Measurements from ENCODE around the gene ADGRG2. TPM values are rescaled to one million over a fixed set of nuclear protein-coding genes. Genes with fewer than 3 reads are reported as not detected.
A peak's percentile ranks its signal among the peaks of the same experiment; 100 is the strongest.

Gene ADGRG2
- total RNA-seq, 1 experiment from 2014 or later = 8.2 TPM

GRCh38 chrX:19130628-19131027 lies 8.4 kb upstream of the ADGRG2 start (continued):
- TF ChIP-seq NFYB (CRISPR knock-in tag; conservative IDR thresholded peaks at IDR 0.05; ENCODE audit: low read depth) = no peak

DNA sequence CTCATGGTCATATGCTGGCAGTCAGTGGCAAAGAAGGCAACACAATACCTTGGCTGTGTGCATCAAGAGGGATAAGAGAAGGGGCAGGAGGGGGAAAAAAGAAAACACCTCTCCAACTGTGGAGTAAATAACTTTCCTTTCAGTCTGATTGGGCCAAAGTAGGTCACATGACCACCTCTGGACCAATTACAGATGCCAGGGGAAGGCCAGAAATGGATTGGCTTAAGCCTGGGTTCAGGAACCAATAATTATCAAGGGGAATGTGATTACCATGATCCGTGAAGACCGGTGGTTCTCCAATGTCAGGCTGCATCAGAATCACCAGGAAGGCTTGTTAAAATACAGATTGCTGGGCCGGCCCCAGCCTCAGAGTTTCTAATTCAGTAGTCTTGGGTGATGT lies 7.4 kb upstream of the ADGRG2 start:
- Mint-ChIP-seq H3K27me3 (ENCODE audit: low read depth) (no peaks in the 10 kb centered on the region; the same call in none of the 2 replicates), H3K4me3 (no peak overlapping the region), H3K4me1 (peaks cover 2% of the 10 kb centered on the region; the same call in 1 of the 2 replicates), H3K27ac (no peak overlapping the region), H3K36me3 (no peaks in the 10 kb centered on the region), H3K9me3 (no peaks in the 10 kb centered on the region)
- TF ChIP-seq, protein P1, sequence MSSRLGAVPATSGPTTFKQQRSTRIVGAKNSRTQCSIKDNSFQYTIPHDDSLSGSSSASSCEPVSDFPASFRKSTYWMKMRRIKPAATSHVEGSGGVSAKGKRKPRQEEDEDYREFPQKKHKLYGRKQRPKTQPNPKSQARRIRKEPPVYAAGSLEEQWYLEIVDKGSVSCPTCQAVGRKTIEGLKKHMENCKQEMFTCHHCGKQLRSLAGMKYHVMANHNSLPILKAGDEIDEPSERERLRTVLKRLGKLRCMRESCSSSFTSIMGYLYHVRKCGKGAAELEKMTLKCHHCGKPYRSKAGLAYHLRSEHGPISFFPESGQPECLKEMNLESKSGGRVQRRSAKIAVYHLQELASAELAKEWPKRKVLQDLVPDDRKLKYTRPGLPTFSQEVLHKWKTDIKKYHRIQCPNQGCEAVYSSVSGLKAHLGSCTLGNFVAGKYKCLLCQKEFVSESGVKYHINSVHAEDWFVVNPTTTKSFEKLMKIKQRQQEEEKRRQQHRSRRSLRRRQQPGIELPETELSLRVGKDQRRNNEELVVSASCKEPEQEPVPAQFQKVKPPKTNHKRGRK (CRISPR knock-in tag; IDR thresholded peaks at IDR 0.05; ENCODE audit: borderline replicate concordance) = no peak
- TF ChIP-seq USF2 (CRISPR knock-in tag; IDR thresholded peaks at IDR 0.05) = peak; percentile 62
- no peak for TF ChIP-seq ZBTB21 (CRISPR knock-in tag; IDR thresholded peaks at IDR 0.05; ENCODE audit: borderline replicate concordance)
- no peak for TF ChIP-seq NR3C1 (CRISPR knock-in tag; conservative IDR thresholded peaks at IDR 0.05; ENCODE audit: low read depth)
- TF ChIP-seq, protein P2, sequence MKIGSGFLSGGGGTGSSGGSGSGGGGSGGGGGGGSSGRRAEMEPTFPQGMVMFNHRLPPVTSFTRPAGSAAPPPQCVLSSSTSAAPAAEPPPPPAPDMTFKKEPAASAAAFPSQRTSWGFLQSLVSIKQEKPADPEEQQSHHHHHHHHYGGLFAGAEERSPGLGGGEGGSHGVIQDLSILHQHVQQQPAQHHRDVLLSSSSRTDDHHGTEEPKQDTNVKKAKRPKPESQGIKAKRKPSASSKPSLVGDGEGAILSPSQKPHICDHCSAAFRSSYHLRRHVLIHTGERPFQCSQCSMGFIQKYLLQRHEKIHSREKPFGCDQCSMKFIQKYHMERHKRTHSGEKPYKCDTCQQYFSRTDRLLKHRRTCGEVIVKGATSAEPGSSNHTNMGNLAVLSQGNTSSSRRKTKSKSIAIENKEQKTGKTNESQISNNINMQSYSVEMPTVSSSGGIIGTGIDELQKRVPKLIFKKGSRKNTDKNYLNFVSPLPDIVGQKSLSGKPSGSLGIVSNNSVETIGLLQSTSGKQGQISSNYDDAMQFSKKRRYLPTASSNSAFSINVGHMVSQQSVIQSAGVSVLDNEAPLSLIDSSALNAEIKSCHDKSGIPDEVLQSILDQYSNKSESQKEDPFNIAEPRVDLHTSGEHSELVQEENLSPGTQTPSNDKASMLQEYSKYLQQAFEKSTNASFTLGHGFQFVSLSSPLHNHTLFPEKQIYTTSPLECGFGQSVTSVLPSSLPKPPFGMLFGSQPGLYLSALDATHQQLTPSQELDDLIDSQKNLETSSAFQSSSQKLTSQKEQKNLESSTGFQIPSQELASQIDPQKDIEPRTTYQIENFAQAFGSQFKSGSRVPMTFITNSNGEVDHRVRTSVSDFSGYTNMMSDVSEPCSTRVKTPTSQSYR (CRISPR knock-in tag; IDR thresholded peaks at IDR 0.05) = no peak
- no peak for TF ChIP-seq ZNF263 (CRISPR knock-in tag; IDR thresholded peaks at IDR 0.05; ENCODE audit: low read depth)
- TF ChIP-seq NFYB (CRISPR knock-in tag; conservative IDR thresholded peaks at IDR 0.05; ENCODE audit: low read depth) = peak; percentile 50; the same call in 1 of the 2 replicates
- TF ChIP-seq CDX4 (CRISPR knock-in tag; IDR thresholded peaks at IDR 0.05; ENCODE audit: borderline replicate concordance) = no peak
- TF ChIP-seq MXD4 (CRISPR knock-in tag; IDR thresholded peaks at IDR 0.05; ENCODE audit: borderline replicate concordance) = no peak
- TF ChIP-seq USF1 (CRISPR knock-in tag; IDR thresholded peaks at IDR 0.05) = peak; percentile 25; the same call in 1 of the 2 replicates
- TF ChIP-seq, protein P3, sequence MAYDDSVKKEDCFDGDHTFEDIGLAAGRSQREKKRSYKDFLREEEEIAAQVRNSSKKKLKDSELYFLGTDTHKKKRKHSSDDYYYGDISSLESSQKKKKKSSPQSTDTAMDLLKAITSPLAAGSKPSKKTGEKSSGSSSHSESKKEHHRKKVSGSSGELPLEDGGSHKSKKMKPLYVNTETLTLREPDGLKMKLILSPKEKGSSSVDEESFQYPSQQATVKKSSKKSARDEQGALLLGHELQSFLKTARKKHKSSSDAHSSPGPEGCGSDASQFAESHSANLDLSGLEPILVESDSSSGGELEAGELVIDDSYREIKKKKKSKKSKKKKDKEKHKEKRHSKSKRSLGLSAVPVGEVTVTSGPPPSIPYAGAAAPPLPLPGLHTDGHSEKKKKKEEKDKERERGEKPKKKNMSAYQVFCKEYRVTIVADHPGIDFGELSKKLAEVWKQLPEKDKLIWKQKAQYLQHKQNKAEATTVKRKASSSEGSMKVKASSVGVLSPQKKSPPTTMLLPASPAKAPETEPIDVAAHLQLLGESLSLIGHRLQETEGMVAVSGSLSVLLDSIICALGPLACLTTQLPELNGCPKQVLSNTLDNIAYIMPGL (CRISPR knock-in tag; IDR thresholded peaks at IDR 0.05) = no peak
- no peak for TF ChIP-seq CREM (CRISPR knock-in tag; IDR thresholded peaks at IDR 0.05)
- no peak for ATAC-seq
- ChIA-PET POLR2A (no interaction called here), CTCF (no interaction called here)
- DNase-seq (ENCODE audit: low spot score) = no peak

DNA sequence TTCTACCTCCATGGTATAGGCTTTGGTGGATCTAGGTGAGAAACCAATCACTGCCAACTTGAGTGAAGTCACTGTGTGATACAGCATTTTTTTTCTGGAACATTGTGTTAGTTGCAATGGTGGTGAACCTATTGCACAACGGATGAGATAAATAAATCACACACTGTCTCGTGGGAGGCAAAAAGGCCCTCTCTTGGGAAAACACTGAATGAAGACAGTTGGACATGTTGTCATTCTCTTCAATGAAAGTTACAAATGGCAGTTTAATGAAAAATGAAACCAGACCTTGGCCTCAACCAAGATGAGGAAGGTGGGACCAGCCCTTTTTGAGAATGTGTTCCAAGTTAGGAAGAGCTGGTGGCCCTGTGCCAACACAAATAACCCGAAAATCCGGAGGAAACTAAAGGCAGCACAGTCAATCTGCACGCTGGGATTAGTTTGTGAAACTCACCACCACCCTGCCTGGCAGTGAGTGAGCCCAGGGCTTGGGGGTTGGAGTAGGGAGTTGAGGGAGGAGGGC lies 5.4 kb upstream of the ADGRG2 start:
- ATAC-seq (no peak), DNase-seq (ENCODE audit: low spot score) (no peak)
- Mint-ChIP-seq H3K27me3 (ENCODE audit: low read depth) (peaks cover 18% of the 10 kb centered on the region), H3K4me1 (0 out of 2 replicates have a peak, but pooled peaks cover 6% of the 10 kb centered on the region), H3K4me3 (no peak overlapping the region), H3K9me3 (no peaks in the 10 kb centered on the region), H3K27ac (no peak overlapping the region), H3K36me3 (no peaks in the 10 kb centered on the region)
- POLR2A ChIA-PET = no interaction called here
- CTCF ChIA-PET = no interaction called here
- TF ChIP-seq, protein P1 (CRISPR knock-in tag; IDR thresholded peaks at IDR 0.05; ENCODE audit: borderline replicate concordance) = no peak
- TF ChIP-seq, protein P2 (CRISPR knock-in tag; IDR thresholded peaks at IDR 0.05) = no peak
- TF ChIP-seq, protein P4, sequence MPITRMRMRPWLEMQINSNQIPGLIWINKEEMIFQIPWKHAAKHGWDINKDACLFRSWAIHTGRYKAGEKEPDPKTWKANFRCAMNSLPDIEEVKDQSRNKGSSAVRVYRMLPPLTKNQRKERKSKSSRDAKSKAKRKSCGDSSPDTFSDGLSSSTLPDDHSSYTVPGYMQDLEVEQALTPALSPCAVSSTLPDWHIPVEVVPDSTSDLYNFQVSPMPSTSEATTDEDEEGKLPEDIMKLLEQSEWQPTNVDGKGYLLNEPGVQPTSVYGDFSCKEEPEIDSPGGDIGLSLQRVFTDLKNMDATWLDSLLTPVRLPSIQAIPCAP (CRISPR knock-in tag; IDR thresholded peaks at IDR 0.05) = no peak
- TF ChIP-seq TEAD1 (CRISPR knock-in tag; IDR thresholded peaks at IDR 0.05) = no peak
- no peak for TF ChIP-seq ZNF671 (CRISPR knock-in tag; IDR thresholded peaks at IDR 0.05)
- no peak for TF ChIP-seq CBFB (CRISPR knock-in tag; IDR thresholded peaks at IDR 0.05; ENCODE audit: low read depth)
- TF ChIP-seq ZNF396 (CRISPR knock-in tag; IDR thresholded peaks at IDR 0.05; ENCODE audit: borderline replicate concordance) = no peak

All from WTC11 (cell line).